HG03139 (cell line): ENCODE results near the gene RNF175.
A peak's percentile ranks its signal among the peaks of the same experiment; 100 is the strongest.

Experiments
- ATAC-seq: cut with Tn5 transposase; IDR thresholded peaks from one replicate; pipeline ENCODE4 v1.9.1; 2021; ENCODE audit not compliant: unreplicated experiment

Gene RNF175

DNA sequence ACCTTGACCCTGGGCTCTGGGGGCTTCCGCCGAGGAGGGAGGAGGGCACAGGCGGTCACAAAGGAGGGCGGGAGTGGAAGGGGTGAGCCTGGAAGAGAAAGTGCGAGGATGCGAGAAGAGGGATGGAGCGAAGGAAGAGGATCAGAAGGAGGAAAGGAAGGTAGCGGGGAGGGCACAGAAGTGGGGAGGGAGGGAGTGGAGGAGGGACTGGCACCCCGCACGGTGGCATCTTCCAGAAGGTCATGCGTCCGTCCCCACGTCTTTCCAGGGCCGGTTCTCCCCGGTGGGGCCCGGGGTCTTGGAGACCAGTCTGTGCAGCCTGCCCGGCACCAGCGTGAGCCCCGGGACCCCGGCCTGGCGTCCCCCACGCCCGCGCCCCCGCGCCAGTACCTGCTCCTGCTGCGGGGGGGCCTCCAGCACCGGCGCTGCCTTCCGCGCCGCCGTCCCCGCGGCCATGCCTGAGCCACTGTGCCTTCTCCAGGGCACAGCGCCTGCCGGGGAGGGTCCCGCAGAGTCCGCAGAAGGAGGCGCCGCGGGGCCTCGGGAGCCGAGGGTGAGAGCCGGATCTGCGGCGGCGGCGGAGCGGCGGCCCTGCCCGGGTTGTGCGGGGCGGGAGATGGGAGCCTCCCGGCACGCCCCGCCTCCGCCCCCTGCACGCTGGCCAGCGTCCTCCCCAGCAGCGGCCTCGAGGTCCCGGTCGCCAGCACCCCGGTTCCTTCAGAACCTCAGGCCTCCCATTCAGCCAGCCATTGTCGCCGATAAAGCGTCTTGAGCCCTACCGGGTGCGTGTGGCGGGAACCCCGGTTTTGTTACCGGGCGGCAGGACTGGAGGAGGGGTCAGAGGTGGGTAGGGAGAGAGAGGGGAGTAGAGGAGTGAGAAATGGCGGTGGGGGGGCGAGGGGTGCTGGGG is at the start of gene RNF175:
RNF175 (minus strand) TSS at position 618 of the 910 bp plus-strand sequence; CDS start at position 456, 162 bp downstream.
- ATAC-seq = no peak

GRCh38 chr4:153809307-153809706 is 49.5 kb upstream of the RNF175 start:
- ATAC-seq = no peak

DNA sequence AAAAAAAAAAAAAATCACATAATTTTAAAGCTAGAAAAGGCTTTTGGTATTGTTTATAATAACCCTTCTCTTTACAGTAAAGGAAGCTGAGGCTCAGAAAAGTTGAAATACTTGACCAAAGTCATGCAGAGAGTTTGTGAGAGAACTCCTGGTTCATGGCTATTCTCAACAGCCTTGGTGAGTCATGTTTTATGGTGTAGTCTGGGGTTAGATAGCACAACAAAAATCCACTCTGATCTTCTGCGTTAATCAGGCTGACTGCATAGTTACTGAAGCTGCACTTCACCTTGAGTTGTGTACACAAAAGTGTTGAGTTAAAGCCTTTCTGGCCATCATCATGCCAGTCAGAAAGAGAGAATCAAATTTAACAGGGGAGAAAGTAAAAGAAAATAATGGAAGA is 48.4 kb upstream of the RNF175 start:
- ATAC-seq = no peak

GRCh38 chr4:153806073-153806472 is 46.2 kb upstream of the RNF175 start:
- no peak for ATAC-seq

GRCh38 chr4:153804722-153805121 is 44.9 kb upstream of the RNF175 start:
- ATAC-seq = no peak

DNA sequence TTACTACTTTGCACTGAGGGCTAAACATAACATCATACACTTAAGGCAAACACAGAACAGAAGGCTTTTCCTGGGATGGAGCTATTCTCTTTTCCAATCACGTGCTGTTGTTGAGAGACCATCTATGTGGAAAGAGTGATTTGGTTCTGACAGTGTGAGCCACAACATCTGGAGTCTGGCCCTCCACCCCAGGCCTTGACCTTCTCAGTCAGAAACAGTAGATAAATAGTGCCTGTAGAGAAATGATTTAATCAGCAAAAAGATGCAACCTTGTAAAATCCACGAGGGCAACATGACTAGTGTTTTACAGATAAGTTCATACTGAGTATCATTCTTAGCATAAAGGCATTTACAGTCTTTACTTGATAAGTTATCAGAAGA is 39.9 kb upstream of the RNF175 start:
- ATAC-seq = no peak

- ATAC-seq = no peak
Measured at GRCh38 chr4:153798901-153799693, 39.3 kb upstream of the RNF175 start.

DNA sequence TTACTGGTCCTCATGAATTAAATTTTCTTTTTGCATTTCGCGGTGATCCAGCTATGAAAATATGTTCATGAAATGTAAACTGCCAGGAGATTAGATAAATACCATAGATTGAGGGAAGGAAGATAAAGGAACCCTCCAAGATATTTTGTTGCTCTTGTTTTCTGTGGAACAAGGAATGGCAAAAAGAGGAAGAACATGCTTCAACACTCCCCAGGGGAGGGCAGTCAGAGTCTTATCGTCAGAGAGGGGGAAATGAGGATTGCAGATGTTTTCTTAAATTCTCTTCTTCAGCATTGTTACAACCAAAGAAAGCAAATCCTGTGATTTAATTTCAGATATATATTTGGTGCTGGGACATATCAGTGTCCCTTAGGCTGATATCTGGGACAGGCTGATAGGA is 38.6 kb upstream of the RNF175 start:
- ATAC-seq = no peak

GRCh38 chr4:153794006-153794405 is 34.2 kb upstream of the RNF175 start:
- no peak for ATAC-seq

DNA sequence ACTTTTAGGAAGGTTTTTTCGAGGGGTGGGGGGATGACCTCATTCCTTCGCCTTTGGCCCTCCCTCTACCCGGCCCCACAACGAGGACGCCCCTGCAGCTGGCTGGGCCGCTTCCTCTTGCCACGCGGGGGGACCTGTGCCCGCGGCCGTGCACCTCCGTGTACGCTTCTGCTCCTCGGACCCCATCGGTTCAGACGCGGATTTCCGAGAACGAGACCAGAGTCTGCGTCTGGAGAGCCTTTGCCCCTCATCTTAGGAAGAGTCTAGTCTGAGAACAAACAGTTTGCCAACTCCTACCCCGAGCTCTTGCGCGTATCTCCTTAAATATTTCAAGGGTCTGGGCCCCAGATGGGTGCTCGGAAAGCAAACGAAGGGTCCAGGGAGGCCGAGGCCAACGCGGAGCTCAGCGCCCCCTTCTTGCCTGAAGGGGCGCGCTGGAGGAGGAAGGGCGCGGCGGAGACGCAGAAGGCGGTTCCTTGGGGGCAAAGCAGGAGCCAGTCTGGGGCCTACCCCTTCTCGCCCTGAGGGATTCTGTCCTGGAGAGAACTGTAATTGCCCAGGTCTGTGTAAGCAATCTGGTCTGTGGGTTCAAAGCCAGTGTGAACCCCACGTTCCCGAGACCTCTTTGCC is 32.9 kb upstream of the RNF175 start:
- ATAC-seq = no peak

GRCh38 chr4:153791746-153792617 is 32.2 kb upstream of the RNF175 start:
- no peak for ATAC-seq

DNA sequence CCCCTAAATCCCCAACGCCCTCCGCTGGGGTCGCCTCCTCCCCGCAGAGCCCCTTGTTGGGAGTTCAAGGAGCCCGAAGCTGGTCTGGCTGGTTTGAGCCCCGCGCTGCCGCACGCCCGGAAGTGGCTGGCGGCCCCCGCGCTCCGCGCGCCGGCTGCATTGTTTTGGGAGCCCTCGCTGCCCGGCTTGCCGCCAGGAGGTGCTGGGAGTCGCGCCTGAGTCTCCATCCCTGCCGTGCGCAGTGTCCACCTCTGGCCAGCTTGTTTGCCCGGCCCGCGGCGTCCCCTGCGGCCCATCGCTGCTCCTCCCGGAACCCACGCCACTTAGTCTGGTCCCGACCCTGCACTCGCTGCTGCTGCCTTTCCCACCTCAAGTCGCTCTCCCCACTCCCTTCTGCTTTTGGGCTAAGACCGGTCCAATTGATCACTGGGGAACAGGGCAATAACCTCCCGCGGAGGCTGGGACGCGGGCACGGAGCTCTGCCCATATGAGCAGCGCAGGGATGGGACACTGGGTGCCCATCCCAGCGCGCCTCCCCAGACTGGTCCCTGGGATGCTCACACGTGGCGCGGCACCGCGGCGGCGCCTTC is 31.2 kb upstream of the RNF175 start:
- peak; percentile 59 for ATAC-seq

DNA sequence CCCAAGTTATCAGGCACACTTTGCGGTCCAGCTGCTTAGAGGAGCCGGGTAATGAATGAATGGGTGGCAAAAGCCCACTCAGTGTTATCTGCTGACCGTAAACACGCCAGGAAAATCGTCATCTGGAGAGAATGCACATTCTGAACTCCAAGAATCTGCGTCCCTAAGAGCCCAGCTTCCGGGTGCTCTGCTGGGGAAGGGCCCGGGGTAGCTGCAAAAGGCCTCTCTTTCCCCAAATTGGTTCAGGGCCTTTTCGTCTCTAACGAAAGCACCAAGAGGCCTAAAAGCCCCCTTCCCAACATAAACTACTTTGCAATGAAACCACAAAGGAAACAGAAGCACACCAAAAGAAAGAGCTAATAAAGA is 30.7 kb upstream of the RNF175 start:
- no peak for ATAC-seq

GRCh38 chr4:153789741-153790499 is 30.1 kb upstream of the RNF175 start:
- no peak for ATAC-seq

- ATAC-seq = no peak
Measured at GRCh38 chr4:153788413-153789276, 28.8 kb upstream of the RNF175 start, which contains the start of gene SFRP2. Gene SFRP2 (minus strand): TSS chr4:153789083. CDS start chr4:153788835, 248 bp downstream.

- ATAC-seq = no peak
Measured at GRCh38 chr4:153788051-153788412, 28.2 kb upstream of the RNF175 start.

GRCh38 chr4:153787575-153787974 is 27.8 kb upstream of the RNF175 start:
- no peak for ATAC-seq

GRCh38 chr4:153787061-153787560 is 27.3 kb upstream of the RNF175 start:
- no peak for ATAC-seq
